K562 (cell line): ENCODE measurements around the gene CFD. TPM values are rescaled to one million over a fixed set of nuclear protein-coding genes. Genes with fewer than 3 reads are reported as not detected.

Source experiments
- ATAC-seq: fragments of 200-7000 bp; cut with Tn5 transposase; 3 replicates; pipeline ENCODE4 v1.9.1; 2020; ENCODE audit warnings: moderate library complexity
- BruUV-seq: library from RNA; stranded (reverse); fragments of 400-500 nt; replicated peaks from 2 replicates; lab custom pipeline; 2021; lab: Mats Ljungman, UMichigan
- CTCF ChIA-PET: fragments of 300-600 bp; formaldehyde crosslinking; extraction: SDS; loops from one replicate; lab custom pipeline; 2021; ENCODE audit warnings: low intra/inter-chr PET ratio; lab: Yijun Ruan, JAX
- POLR2A ChIA-PET: fragments of 300-600, 350-650 bp; sonication (Branson Sonifier 250); formaldehyde crosslinking; extraction: SDS; loops from one replicate; lab custom pipeline; 2021; ENCODE audit warnings: antibody characterized with exemption, inconsistent platforms; lab: Yijun Ruan, JAX
- DNase-seq, 4 experiments: peaks; one replicate each; pipeline versions ENCODE4 v3.0.0 to v3.0.0-alpha.2; 2011 to 2018; ENCODE audit warnings: low spot score in 3 of 4, mixed read lengths in 3 of 4; ENCODE audit errors: extremely low read depth in 1 of 4
- FAIRE-seq: peaks from 2 replicates; lab custom pipeline; 2011; peaks lifted over from hg19 to GRCh38; lab: Jason Lieb, UNC
- H2AFZ ChIP-seq: 2 replicates; pipeline ENCODE4 v1.6.0; 2011; ENCODE audit warnings: low read depth, low read length, control low read depth, inconsistent platforms
- H3K27ac ChIP-seq: fragments of 200-600 bp; 3 replicates; pipeline ENCODE4 v1.8.0; 2011; ENCODE audit warnings: low read depth, mild to moderate bottlenecking, control low read depth, inconsistent platforms, low read length, moderate library complexity, mixed read lengths; ENCODE audit errors: extremely low read depth
- H3K27me3 ChIP-seq, 2 experiments: fragments of 300-600 bp in 1 of 2; 2 replicates in 1 of 2; 3 replicates in 1 of 2; pipeline versions ENCODE4 v1.6.0 to v1.8.0; 2011; ENCODE audit warnings: inconsistent platforms in 2 of 2, low read length in 2 of 2, mild to moderate bottlenecking in 1 of 2, mixed read lengths in 1 of 2, moderate library complexity in 1 of 2; ENCODE audit not compliant: control insufficient read depth in 2 of 2, insufficient read depth in 2 of 2
- H3K36me3 ChIP-seq: fragments of 300-600 bp; 3 replicates; pipeline ENCODE4 v1.8.0; 2011; ENCODE audit warnings: mild to moderate bottlenecking, low read length, inconsistent platforms; ENCODE audit not compliant: control insufficient read depth, insufficient read depth
- H3K4me1 ChIP-seq, 2 experiments: fragments of 200-600 bp in 1 of 2; replicated peaks in 1 of 2; 2 replicates in 1 of 2; 3 replicates in 1 of 2; pipeline versions ENCODE4 v1.5.1 to v1.8.0; 2011; ENCODE audit warnings: inconsistent platforms in 2 of 2, low read length in 2 of 2, mild to moderate bottlenecking in 1 of 2, mixed read lengths in 1 of 2, moderate library complexity in 1 of 2; ENCODE audit not compliant: control insufficient read depth in 2 of 2, insufficient read depth in 2 of 2
- H3K4me2 ChIP-seq: 2 replicates; pipeline ENCODE4 v1.6.1; 2011; ENCODE audit warnings: low read length, control low read depth, inconsistent platforms, mixed read lengths; ENCODE audit not compliant: insufficient read depth
- H3K4me3 ChIP-seq: fragments of 200-600 bp; sonication (generic), shearing (Covaris generic); 2 replicates; pipeline ENCODE4 v1.5.1; 2016; ENCODE audit warnings: control low read depth, inconsistent platforms
- H3K79me2 ChIP-seq: fragments of 200-600 bp; 3 replicates; pipeline ENCODE4 v1.8.0; 2011; ENCODE audit warnings: low read length, inconsistent platforms; ENCODE audit not compliant: control insufficient read depth, insufficient read depth
- H3K9ac ChIP-seq, 2 experiments: 2 replicates each; pipeline versions ENCODE4 v1.6.0 to v1.6.1; 2011; ENCODE audit warnings: low read depth in 2 of 2, low read length in 2 of 2, control low read depth in 1 of 2, inconsistent platforms in 1 of 2, mild to moderate bottlenecking in 1 of 2, mixed read lengths in 1 of 2; ENCODE audit not compliant: insufficient read depth in 1 of 2
- H3K9me1 ChIP-seq: one replicate; pipeline ENCODE4 v1.6.0; 2011; ENCODE audit warnings: inconsistent platforms, mild to moderate bottlenecking, low read length, moderate library complexity; ENCODE audit not compliant: control insufficient read depth, insufficient read depth
- H3K9me3 ChIP-seq: replicated peaks from 2 replicates; pipeline ENCODE4 v1.5.1; 2011; ENCODE audit warnings: low read depth, low read length, inconsistent platforms; ENCODE audit not compliant: control insufficient read depth, insufficient read depth
- H4K20me1 ChIP-seq: replicated peaks from 2 replicates; pipeline ENCODE4 v1.6.1; 2011; ENCODE audit warnings: low read length, inconsistent platforms, mixed read lengths; ENCODE audit not compliant: control insufficient read depth, insufficient read depth
- ATF3 ChIP-seq, 2 experiments: fragments of 450-650 bp in 1 of 2; sonication (generic) in 1 of 2; formaldehyde crosslinking in 1 of 2; IDR thresholded peaks in 1 of 2; conservative IDR thresholded peaks in 1 of 2; 2 replicates each; pipeline versions ENCODE4 v1.6.1 to v1.8.1; 2016 to 2023; ENCODE audit warnings: mild to moderate bottlenecking in 2 of 2, moderate library complexity in 2 of 2, inconsistent platforms in 1 of 2, missing genetic modification reagents in 1 of 2
- ATF7 ChIP-seq: fragments of 450-650 bp; IDR thresholded peaks from 2 replicates; pipeline ENCODE4 v1.7.1; 2014; ENCODE audit warnings: mild to moderate bottlenecking, moderate library complexity
- BCLAF1 ChIP-seq, 2 experiments: fragments of 450-650 bp in 1 of 2; IDR thresholded peaks; 2 replicates each; pipeline ENCODE4 v1.6.1; 2011 to 2017; ENCODE audit warnings: low read depth in 2 of 2, antibody characterized with exemption in 1 of 2, borderline replicate concordance in 1 of 2, low read length in 1 of 2, mild to moderate bottlenecking in 1 of 2, mixed read lengths in 1 of 2; ENCODE audit not compliant: control insufficient read depth in 1 of 2
- BRD9 ChIP-seq: fragments of 450-650 bp; IDR thresholded peaks from 2 replicates; pipeline ENCODE4 v1.6.1; 2018; ENCODE audit warnings: low read depth; ENCODE audit not compliant: partially characterized antibody
- CEBPG ChIP-seq, 3 experiments: fragments of 200-800 bp in 1 of 3; sonication (Bioruptor generic) in 1 of 3; sonication (generic) in 1 of 3; formaldehyde crosslinking in 1 of 3; IDR thresholded peaks in 2 of 3; conservative IDR thresholded peaks in 1 of 3; 2 replicates each; pipeline versions ENCODE4 v1.6.1 to v1.8.0; 2016 to 2022; ENCODE audit warnings: missing compliant biosample characterization in 2 of 3, missing genetic modification characterization in 2 of 3, mild to moderate bottlenecking in 1 of 3, missing genetic modification reagents in 1 of 3
- DDX20 ChIP-seq: fragments of 450-650 bp; IDR thresholded peaks from 2 replicates; pipeline ENCODE4 v1.6.1; 2016; ENCODE audit warnings: missing genetic modification characterization, low read depth, mild to moderate bottlenecking, missing compliant biosample characterization, moderate library complexity
- HDAC2 ChIP-seq: fragments of 450-650 bp; IDR thresholded peaks from 2 replicates; pipeline ENCODE4 v1.6.1; 2016; ENCODE audit warnings: mild to moderate bottlenecking
- HINFP ChIP-seq: fragments of 450-650 bp; conservative IDR thresholded peaks from 2 replicates; pipeline ENCODE4 v1.6.1; 2016; ENCODE audit warnings: missing genetic modification characterization, low read depth, mild to moderate bottlenecking, control low read depth, missing compliant biosample characterization
- HNRNPK ChIP-seq: fragments of 200-400 bp; formaldehyde crosslinking; IDR thresholded peaks from one replicate; pipeline ENCODE4 v1.6.1; 2018; ENCODE audit warnings: mild to moderate bottlenecking, low read depth, low read length; ENCODE audit not compliant: poor library complexity, severe bottlenecking
- L3MBTL2 ChIP-seq: fragments of 450-650 bp; IDR thresholded peaks from 2 replicates; pipeline ENCODE4 v1.6.1; 2016; ENCODE audit warnings: mild to moderate bottlenecking, moderate library complexity
- LARP7 ChIP-seq: fragments of 450-650 bp; IDR thresholded peaks from 2 replicates; pipeline ENCODE4 v1.6.1; 2016
- ZNF695 ChIP-seq: fragments of 450-650 bp; formaldehyde crosslinking; IDR thresholded peaks from 2 replicates; pipeline ENCODE4 v1.4.0; 2020; ENCODE audit warnings: mild to moderate bottlenecking, moderate library complexity
- ZSCAN29 ChIP-seq: fragments of 450-650 bp; IDR thresholded peaks from 2 replicates; pipeline ENCODE4 v1.6.1; 2017
- WGBS: fragments of 100-300 bp; shearing (Covaris generic); methylation state at CpG from one replicate; pipeline ENCODE4 v1.1.6; 2016; ENCODE audit warnings: low coverage, mixed read lengths; ENCODE audit not compliant: insufficient coverage; ENCODE audit errors: missing lambda C conversion rate; 5-methylcytosine and 5-hydroxymethylcytosine counted together
- in situ Hi-C: fragments of 300-500 bp; cut with MboI; formaldehyde crosslinking; loops from 4 replicates; pipeline ENCODE4 v1.15.0; 2018; ENCODE audit warnings: inconsistent platforms, mixed read lengths
- intact Hi-C: fragments of 100-400 bp; cut with micrococcal nuclease; formaldehyde crosslinking; loops from 2 replicates; pipeline ENCODE4 v1.14.2; 2022
- polyA plus RNA-seq, 8 experiments: library from polyadenylated mRNA; depleted of rRNA in 4 of 8; stranded (reverse) in 5 of 8; unstranded in 3 of 8; fragments of >200 nt; fragmentation: Nextera tagmentation in 2 of 8; fragmentation: Illumina TruSeq in 1 of 8; extraction: Ambion mirVana in 2 of 8; extraction: Trizol in 1 of 8; gene quantifications; 2 replicates each; pipeline versions ENCODE4 v1.2.1 to v1.2.3, GENCODE V29; 2011 to 2014; ENCODE audit warnings: inconsistent platforms in 1 of 8, missing spikeins in 1 of 8
- total RNA-seq, 7 experiments: library from RNA; depleted of rRNA in 6 of 7; stranded (reverse); fragments of >200 nt in 6 of 7; fragmentation: Illumina TruSeq in 2 of 7; extraction: Trizol in 2 of 7; gene quantifications; 2 replicates each; pipeline versions ENCODE4 v1.2.1 to v1.2.3, GENCODE V29; 2011 to 2021; ENCODE audit warnings: low replicate concordance in 1 of 7

The CFD gene
- total and polyA plus RNA-seq, 9 of the 15 experiments (the other 6 are each of a cell fraction or from before 2014, with no cell fraction given): 0.52 to 59.4 (median 7.6) TPM

GRCh38 chr19:834216-834615, 25.2 kb upstream of the CFD start:
- POLR2A ChIA-PET: interaction anchor here (0.6 kb wide), 1 partner anchor 264 kb away, joined by 3 read pairs; no protein-coding TSS in a partner anchor
- no peak overlapping the region for H3K4me3 ChIP-seq
- 49% methylated on average over 23 of the region's 24 CpGs for WGBS
- H3K9me3 ChIP-seq: no peaks in the 10 kb centered on the region
- H4K20me1 ChIP-seq: no peaks in the 10 kb centered on the region
- no peaks in the 10 kb centered on the region for H3K27me3 ChIP-seq
- no TSS peak for BruUV-seq
- H3K9me1 ChIP-seq: no peaks in the 10 kb centered on the region
- no peaks in the 10 kb centered on the region for H3K79me2 ChIP-seq
- peak overlapping the region in 1 of 2 experiments; percentile 73; a peak in 2 of 4 replicates for H3K9ac ChIP-seq
- FAIRE-seq: peak; percentile 29
- CTCF ChIA-PET: no interaction called here
- no peak for DNase-seq
- H2AFZ ChIP-seq: peak overlapping the region; percentile 38; the same call in 1 of the 2 replicates
- intact Hi-C loops (no loop called here), in situ Hi-C loops (no loop called here)
- no peaks in the 10 kb centered on the region for H3K36me3 ChIP-seq
- no peak overlapping the region for H3K4me2 ChIP-seq
- H3K4me1 ChIP-seq: peaks cover 0 to 54% of the 10 kb centered on the region in 2 experiments; a peak in 3 of 5 replicates
- no peak overlapping the region; the same call in 2 of the 3 replicates for H3K27ac ChIP-seq
- peak; percentile 24; the same call in 2 of the 3 replicates for ATAC-seq
- no peak for TF ChIP-seq LARP7
- peak; percentile 36; the same call in 1 of the 2 replicates for TF ChIP-seq ATF3 (IDR thresholded peaks at IDR 0.05)
- TF ChIP-seq ATF3 (CRISPR knock-in tag; conservative IDR thresholded peaks at IDR 0.05): no peak
- no peak for TF ChIP-seq HNRNPK
- no peak for TF ChIP-seq ZSCAN29
- TF ChIP-seq HDAC2: no peak
- TF ChIP-seq L3MBTL2: no peak
- TF ChIP-seq HINFP (tag): peak; percentile 77
- TF ChIP-seq DDX20 (tag): no peak
- TF ChIP-seq ATF7: no peak
- TF ChIP-seq BCLAF1 (IDR thresholded peaks at IDR 0.05; ENCODE audit: borderline replicate concordance in 1 of 2, control insufficient read depth in 1 of 2, low read depth in 2 of 2, low read length in 1 of 2): no peak
- TF ChIP-seq CEBPG (CRISPR knock-in tag; IDR thresholded peaks at IDR 0.05): no peak; the same call in 1 of the 2 replicates
- TF ChIP-seq CEBPG (tag; conservative IDR thresholded peaks at IDR 0.05 in 1 of 2, IDR thresholded peaks at IDR 0.05 in 1 of 2): peak in 1 of 2 experiments; percentile 38; a peak in 1 of 4 replicates
- no peak for TF ChIP-seq ZNF695
- no peak for TF ChIP-seq BRD9
